MM.1S (cell line): ENCODE data around the gene CENPB.

Experiments used
- DNase-seq: peaks from one replicate; pipeline ENCODE4 v3.0.0-alpha.2; 2015
- H2AFZ ChIP-seq: fragments of 300-600 bp; sonication (generic); 2 replicates; pipeline ENCODE4 v1.6.0; 2016; ENCODE audit warnings: antibody characterized with exemption, low read length
- H3F3A ChIP-seq: fragments of 300-600 bp; sonication (generic); 2 replicates; pipeline ENCODE4 v1.6.1; 2016; ENCODE audit warnings: mild to moderate bottlenecking, antibody characterized with exemption, low read length, moderate library complexity, mixed read lengths; ENCODE audit not compliant: insufficient read depth
- H3K27ac ChIP-seq: fragments of 300-600 bp; sonication (generic); 2 replicates; pipeline ENCODE4 v1.5.1; 2016; ENCODE audit warnings: mild to moderate bottlenecking, low read length
- H3K27me3 ChIP-seq: fragments of 300-600 bp; sonication (generic); replicated peaks from 2 replicates; pipeline ENCODE4 v1.6.0; 2016; ENCODE audit warnings: low read length; ENCODE audit not compliant: insufficient read depth
- H3K36me3 ChIP-seq: fragments of 300-600 bp; sonication (generic); replicated peaks from 2 replicates; pipeline ENCODE4 v1.6.1; 2016; ENCODE audit warnings: mild to moderate bottlenecking, low read length, mixed read lengths; ENCODE audit not compliant: insufficient read depth
- H3K4me1 ChIP-seq: fragments of 300-600 bp; sonication (generic); 2 replicates; pipeline ENCODE4 v1.6.1; 2016; ENCODE audit warnings: low read length, mixed read lengths
- H3K4me2 ChIP-seq: fragments of 300-600 bp; sonication (generic); 2 replicates; pipeline ENCODE4 v1.6.0; 2016; ENCODE audit warnings: low read depth, low read length
- H3K4me3 ChIP-seq: fragments of 300-600 bp; sonication (generic); 2 replicates; pipeline ENCODE4 v1.5.1; 2016; ENCODE audit warnings: low read length, mixed read lengths
- H3K79me2 ChIP-seq: fragments of 300-600 bp; sonication (generic); 2 replicates; pipeline ENCODE4 v1.6.1; 2016; ENCODE audit warnings: mixed run types, low read length, mixed read lengths
- H3K9ac ChIP-seq: fragments of 300-600 bp; sonication (generic); 2 replicates; pipeline ENCODE4 v1.6.1; 2016; ENCODE audit warnings: low read length, mixed read lengths
- H3K9me2 ChIP-seq: fragments of 300-600 bp; sonication (generic); replicated peaks from 2 replicates; pipeline ENCODE4 v1.6.1; 2016; ENCODE audit warnings: mild to moderate bottlenecking, low read length, mixed read lengths; ENCODE audit not compliant: insufficient read depth
- H3K9me3 ChIP-seq: fragments of 300-600 bp; sonication (generic); replicated peaks from 2 replicates; pipeline ENCODE4 v1.6.1; 2016; ENCODE audit warnings: mild to moderate bottlenecking, low read length, mixed read lengths; ENCODE audit not compliant: insufficient read depth
- H4K20me1 ChIP-seq: fragments of 300-600 bp; sonication (generic); 2 replicates; pipeline ENCODE4 v1.6.1; 2016; ENCODE audit warnings: mild to moderate bottlenecking, low read length, moderate library complexity, mixed read lengths; ENCODE audit not compliant: insufficient read depth
- CTCF ChIP-seq: fragments of 300-600 bp; sonication (generic); IDR thresholded peaks from 2 replicates; pipeline ENCODE4 v1.5.1; 2016; ENCODE audit warnings: antibody characterized with exemption, low read length, mixed read lengths
- EZH2 ChIP-seq: fragments of 300-600 bp; sonication (generic); optimal IDR thresholded peaks from 2 replicates; pipeline ENCODE3; 2017; ENCODE audit warnings: low read depth, mild to moderate bottlenecking, antibody characterized with exemption, low read length, mixed read lengths
- EZH2phosphoT487 ChIP-seq: fragments of 300-600 bp; sonication (generic); IDR thresholded peaks from 2 replicates; pipeline ENCODE4 v1.6.1; 2018; ENCODE audit warnings: antibody characterized with exemption, low read length

The CENPB gene

DNA sequence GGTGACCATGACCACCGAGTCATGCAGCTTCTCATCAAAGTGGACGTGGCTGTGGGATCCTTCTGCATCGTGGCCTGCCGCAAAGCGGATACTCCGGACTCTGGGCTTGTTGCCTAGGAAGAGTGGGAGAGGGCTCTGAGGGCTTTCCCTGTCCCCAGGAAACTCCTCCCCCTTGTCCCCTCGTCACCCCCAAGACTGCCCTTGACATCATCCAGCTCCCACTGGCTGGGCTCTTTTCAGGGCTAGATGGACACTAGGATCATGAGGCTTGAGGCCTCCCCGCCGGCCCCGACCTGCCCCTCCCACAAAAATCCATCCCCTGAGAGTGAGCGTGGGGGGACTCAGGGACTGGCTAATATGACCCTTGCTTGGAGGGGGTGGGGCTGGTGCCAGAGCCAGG, 28.0 kb downstream of the CENPB start:
- H3F3A ChIP-seq = no peaks in the 10 kb centered on the region
- no peak overlapping the region for H3K4me3 ChIP-seq
- TF ChIP-seq CTCF (no peak), EZH2phosphoT487 (no peak), EZH2 (no peak)
- H3K79me2 ChIP-seq = no peaks in the 10 kb centered on the region
- no peaks in the 10 kb centered on the region for H4K20me1 ChIP-seq
- no peak overlapping the region for H3K4me2 ChIP-seq
- DNase-seq = no peak
- no peak overlapping the region for H3K27ac ChIP-seq
- H3K27me3 ChIP-seq = no peaks in the 10 kb centered on the region
- H2AFZ ChIP-seq = no peak overlapping the region
- H3K9ac ChIP-seq = no peak overlapping the region
- no peaks in the 10 kb centered on the region for H3K9me2 ChIP-seq
- H3K36me3 ChIP-seq = no peaks in the 10 kb centered on the region
- H3K4me1 ChIP-seq = no peaks in the 10 kb centered on the region
- no peaks in the 10 kb centered on the region for H3K9me3 ChIP-seq

GRCh38 chr20:3757268-3757667, 29.3 kb downstream of the CENPB start:
- H3K4me3 ChIP-seq = no peak overlapping the region
- no peak overlapping the region for H3K4me2 ChIP-seq
- no peak for DNase-seq
- H3K79me2 ChIP-seq = no peaks in the 10 kb centered on the region
- H3K27ac ChIP-seq = no peak overlapping the region
- no peaks in the 10 kb centered on the region for H4K20me1 ChIP-seq
- no peak overlapping the region for H2AFZ ChIP-seq
- H3K36me3 ChIP-seq = no peaks in the 10 kb centered on the region
- no peaks in the 10 kb centered on the region for H3K27me3 ChIP-seq
- H3K9ac ChIP-seq = no peak overlapping the region
- H3F3A ChIP-seq = no peaks in the 10 kb centered on the region
- no peaks in the 10 kb centered on the region for H3K9me2 ChIP-seq
- no peaks in the 10 kb centered on the region for H3K4me1 ChIP-seq
- TF ChIP-seq CTCF (no peak), EZH2 (no peak), EZH2phosphoT487 (no peak)
- H3K9me3 ChIP-seq = no peaks in the 10 kb centered on the region

- H3K4me3 ChIP-seq = no peak overlapping the region
- H3K27ac ChIP-seq = no peak overlapping the region
- H3K4me1 ChIP-seq = no peaks in the 10 kb centered on the region
- H4K20me1 ChIP-seq = no peaks in the 10 kb centered on the region
- H2AFZ ChIP-seq = no peak overlapping the region
- H3K36me3 ChIP-seq = no peaks in the 10 kb centered on the region
- TF ChIP-seq CTCF (no peak), EZH2 (no peak), EZH2phosphoT487 (no peak)
- no peak overlapping the region for H3K9ac ChIP-seq
- no peaks in the 10 kb centered on the region for H3K27me3 ChIP-seq
- no peaks in the 10 kb centered on the region for H3K79me2 ChIP-seq
- H3F3A ChIP-seq = no peaks in the 10 kb centered on the region
- no peak overlapping the region for H3K4me2 ChIP-seq
- H3K9me2 ChIP-seq = no peaks in the 10 kb centered on the region
- DNase-seq = no peak
- no peaks in the 10 kb centered on the region for H3K9me3 ChIP-seq
These were observed 30.6 kb downstream of the CENPB start for GRCh38 chr20:3755814-3756480.
